Transverse colon (tissue), 4 donors: ENCODE results near the gene RIMBP2. TPM values are rescaled to one million over a fixed set of nuclear protein-coding genes. Genes with fewer than 3 reads are reported as not detected.

Experiments used
- DNase-seq: peaks from one replicate; pipeline ENCODE4 v3.0.0-alpha.2; 2019
- H3K27ac ChIP-seq, 4 donors: fragments of 200-600 bp; sonication (generic); 2 replicates each; pipeline ENCODE4 v1.5.1; 2016 to 2018; ENCODE audit warnings: inconsistent platforms in 4 of 4
- H3K27me3 ChIP-seq: fragments of 200-600 bp; sonication (generic); 2 replicates; pipeline ENCODE4 v1.5.1; 2017; ENCODE audit warnings: inconsistent platforms
- H3K36me3 ChIP-seq, 4 donors: fragments of 200-600 bp; sonication (generic); 2 replicates each; pipeline ENCODE4 v1.5.1; 2017 to 2019; ENCODE audit warnings: inconsistent platforms in 4 of 4
- H3K4me1 ChIP-seq, 4 donors: fragments of 200-600 bp; sonication (generic); 2 replicates each; pipeline ENCODE4 v1.5.1; 2017 to 2020; ENCODE audit warnings: inconsistent platforms in 4 of 4
- H3K4me3 ChIP-seq, 4 donors: fragments of 200-600 bp; sonication (generic); 1 replicate in 1 of 4; 2 replicates in 3 of 4; pipeline versions ENCODE4 v1.5.1 to v1.6.1; 2017 to 2019; ENCODE audit warnings: inconsistent platforms in 4 of 4
- H3K9me3 ChIP-seq, 2 donors: fragments of 200-600 bp; sonication (generic); 2 replicates each; pipeline ENCODE4 v1.5.1; 2017 to 2019; ENCODE audit warnings: inconsistent platforms in 2 of 2
- EP300 ChIP-seq: sonication (generic); formaldehyde crosslinking; IDR thresholded peaks from one replicate; pipeline ENCODE4 v1.6.1; 2017; ENCODE audit warnings: antibody characterized with exemption, low read depth
- POLR2A ChIP-seq: fragments of 450-650 bp; IDR thresholded peaks from one replicate; pipeline ENCODE4 v1.6.1; 2016; ENCODE audit warnings: antibody characterized with exemption, mild to moderate bottlenecking, moderate library complexity
- POLR2AphosphoS5 ChIP-seq, 3 donors: sonication (generic); formaldehyde crosslinking; IDR thresholded peaks; one replicate each; pipeline ENCODE4 v1.6.1; 2016; ENCODE audit warnings: antibody characterized with exemption in 3 of 3
- whole genome bisulfite sequencing, 2 donors: methylation state at CpG; one replicate each; pipeline ENCODE4 v1.1.5; 2018; ENCODE audit warnings: low coverage in 1 of 2; 5-methylcytosine and 5-hydroxymethylcytosine counted together
- in situ Hi-C, 4 donors: fragments of 200-750 bp; cut with MboI; loops; one replicate each; pipeline versions ENCODE4 v1.15.0 to v1.15.1; 2017; ENCODE audit warnings: low sequenced_read_pairs in 3 of 4, low pct_ligation_motif_present in 1 of 4, low pct_unique_long_range_greater_than_20kb in 1 of 4
- intact Hi-C: fragments of 100-400 bp; cut with DNase I; formaldehyde crosslinking; loops from one replicate; pipeline ENCODE4 v1.15.1; 2023; ENCODE audit warnings: low total_unique reads
- total RNA-seq, 4 donors: library from RNA; depleted of rRNA; stranded (reverse); fragments of >200 nt; gene quantifications; one replicate each; pipeline ENCODE4 v1.1.0, GENCODE V29; 2016
- TF ChIP-seq, protein P1 (sequence below), 5 experiments: fragments of 200-600 bp in 3 of 5; fragments of 450-650 bp in 2 of 5; sonication (generic) in 3 of 5; IDR thresholded peaks; 1 replicate in 2 of 5; 2 replicates in 3 of 5; pipeline ENCODE4 v1.5.1; 2016 to 2017; ENCODE audit warnings: antibody characterized with exemption in 5 of 5, inconsistent platforms in 3 of 5, mild to moderate bottlenecking in 2 of 5, moderate library complexity in 1 of 5

The RIMBP2 gene
- total RNA-seq, 4 donors from 2014 or later = 2.9 to 17.3 (median 4.3) TPM

DNA sequence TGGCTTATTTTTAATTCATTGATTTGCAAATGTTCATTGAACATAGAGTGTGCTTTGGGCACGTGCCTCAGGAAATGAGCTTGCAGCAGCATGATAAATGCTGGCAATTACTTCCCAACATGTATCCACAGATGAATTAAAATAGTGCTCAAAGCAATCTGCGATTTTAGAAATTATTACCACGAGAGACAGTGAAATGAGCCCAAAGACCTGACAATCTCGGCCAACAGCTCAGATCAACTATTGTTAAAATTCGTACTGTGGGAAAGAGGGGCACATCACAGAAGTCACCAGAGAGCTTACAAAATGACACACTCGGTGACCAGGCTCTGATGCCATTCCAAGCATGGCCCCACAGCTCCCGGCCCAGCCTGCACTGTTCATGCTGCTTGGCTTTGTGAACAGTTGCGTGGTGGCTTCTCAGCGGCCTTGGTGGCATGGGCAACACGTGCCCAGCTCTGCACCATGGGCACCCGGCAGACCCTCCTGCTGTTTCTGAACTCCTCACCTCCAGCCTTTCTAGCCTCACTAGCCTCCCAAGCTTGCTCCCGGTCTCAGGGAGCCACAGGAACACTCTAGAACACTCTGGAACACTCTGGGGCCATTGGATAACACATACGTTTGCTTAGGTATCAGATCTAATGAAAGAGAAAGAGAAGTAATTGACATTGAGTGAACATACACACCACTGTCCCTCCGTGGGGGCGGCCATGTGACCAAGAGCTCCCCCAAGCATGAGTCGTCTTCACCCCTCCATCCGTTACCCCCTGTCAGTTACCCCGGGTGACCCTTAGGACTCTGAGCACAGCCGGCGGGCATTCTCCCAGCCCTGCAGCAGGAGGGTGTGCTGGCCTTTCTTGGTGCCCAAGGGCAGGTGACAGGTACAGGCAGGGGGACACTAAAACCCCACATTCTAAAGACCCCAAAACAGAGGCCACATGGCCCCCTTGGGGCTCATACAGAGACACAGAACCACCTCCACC lies 28.0 kb downstream of the RIMBP2 start:
- Histone ChIP-seq H3K27me3 (peaks cover 6% of the 10 kb centered on the region), H3K9me3 (no peaks in the 10 kb centered on the region), H3K36me3 (no peaks in the 10 kb centered on the region), H3K4me1 (no peaks in the 10 kb centered on the region), H3K4me3 (no peak overlapping the region), H3K27ac (no peak overlapping the region)
- intact Hi-C loops (no loop called here), in situ Hi-C loops (no loop called here)
- TF ChIP-seq POLR2A (no peak), POLR2AphosphoS5 (IDR thresholded peaks at IDR 0.05) (no peak), EP300 (no peak)
- TF ChIP-seq, protein P1, sequence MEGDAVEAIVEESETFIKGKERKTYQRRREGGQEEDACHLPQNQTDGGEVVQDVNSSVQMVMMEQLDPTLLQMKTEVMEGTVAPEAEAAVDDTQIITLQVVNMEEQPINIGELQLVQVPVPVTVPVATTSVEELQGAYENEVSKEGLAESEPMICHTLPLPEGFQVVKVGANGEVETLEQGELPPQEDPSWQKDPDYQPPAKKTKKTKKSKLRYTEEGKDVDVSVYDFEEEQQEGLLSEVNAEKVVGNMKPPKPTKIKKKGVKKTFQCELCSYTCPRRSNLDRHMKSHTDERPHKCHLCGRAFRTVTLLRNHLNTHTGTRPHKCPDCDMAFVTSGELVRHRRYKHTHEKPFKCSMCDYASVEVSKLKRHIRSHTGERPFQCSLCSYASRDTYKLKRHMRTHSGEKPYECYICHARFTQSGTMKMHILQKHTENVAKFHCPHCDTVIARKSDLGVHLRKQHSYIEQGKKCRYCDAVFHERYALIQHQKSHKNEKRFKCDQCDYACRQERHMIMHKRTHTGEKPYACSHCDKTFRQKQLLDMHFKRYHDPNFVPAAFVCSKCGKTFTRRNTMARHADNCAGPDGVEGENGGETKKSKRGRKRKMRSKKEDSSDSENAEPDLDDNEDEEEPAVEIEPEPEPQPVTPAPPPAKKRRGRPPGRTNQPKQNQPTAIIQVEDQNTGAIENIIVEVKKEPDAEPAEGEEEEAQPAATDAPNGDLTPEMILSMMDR (IDR thresholded peaks at IDR 0.05) = no peak
- WGBS, 2 donors = 73 to 84% methylated on average over 3 to 20 of the region's 20 CpGs
- no peak for DNase-seq

DNA sequence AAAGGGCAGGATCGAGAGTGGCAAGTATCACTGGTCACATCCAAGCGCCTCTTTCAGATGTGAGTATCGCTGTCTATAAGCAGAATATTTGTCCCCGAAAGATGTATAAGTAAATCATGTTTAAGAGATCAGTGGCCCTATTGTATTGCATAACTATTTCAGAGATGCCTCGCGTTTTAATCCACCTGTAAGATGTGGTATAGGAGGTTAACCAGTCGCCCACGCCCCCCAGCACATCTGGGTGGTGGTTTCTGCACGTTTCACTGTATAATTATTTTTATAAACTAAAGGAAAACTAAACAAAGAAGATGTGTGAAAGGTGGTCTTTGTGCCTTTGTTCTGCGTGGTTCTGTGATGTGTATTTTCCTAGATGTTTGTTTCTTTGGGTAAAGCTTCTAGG lies 28.9 kb downstream of the RIMBP2 start:
- in situ Hi-C loops = no loop called here

DNA sequence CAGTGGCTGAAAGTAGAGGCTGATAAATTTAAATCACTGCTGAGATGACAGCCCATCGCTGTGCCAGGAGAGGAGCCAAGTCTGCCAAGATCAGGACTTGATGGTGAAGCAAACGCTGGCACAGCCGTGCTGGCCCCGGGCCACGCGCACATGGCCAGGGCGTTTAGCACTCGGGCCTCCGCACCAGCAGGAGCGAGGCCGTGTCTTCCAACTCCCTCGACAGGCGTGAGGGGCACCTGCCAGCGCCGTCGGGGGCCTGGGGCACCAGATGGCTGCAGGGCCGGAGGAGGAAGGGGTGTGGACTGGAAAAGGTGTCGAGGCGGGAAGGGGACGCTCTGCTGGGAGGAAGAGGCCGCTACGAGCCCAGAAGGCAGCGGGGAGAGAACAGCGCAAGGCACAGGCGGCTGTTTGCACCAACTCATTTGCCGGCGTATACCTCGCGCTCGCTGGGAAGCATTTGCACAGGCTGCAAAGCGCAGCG lies 29.5 kb downstream of the RIMBP2 start:
- no peaks in the 10 kb centered on the region for H3K9me3 ChIP-seq
- no peak for DNase-seq
- intact Hi-C loops (no loop called here), in situ Hi-C loops (no loop called here)
- whole genome bisulfite sequencing, 2 donors = 74 to 79% methylated on average over 4 to 32 of the region's 32 CpGs
- no peak overlapping the region for H3K4me3 ChIP-seq
- H3K36me3 ChIP-seq = no peaks in the 10 kb centered on the region
- no peaks in the 10 kb centered on the region for H3K4me1 ChIP-seq
- H3K27me3 ChIP-seq = peaks cover 6% of the 10 kb centered on the region
- H3K27ac ChIP-seq = no peak overlapping the region
- TF ChIP-seq, protein P1 (IDR thresholded peaks at IDR 0.05) = no peak
- TF ChIP-seq EP300 (no peak), POLR2AphosphoS5 (IDR thresholded peaks at IDR 0.05) (no peak), POLR2A (no peak)

More for the DNA sequence above, 28.9 kb downstream of the RIMBP2 start:
- H3K4me3 ChIP-seq = no peak overlapping the region
- TF ChIP-seq POLR2AphosphoS5 (IDR thresholded peaks at IDR 0.05) (no peak), EP300 (no peak), POLR2A (no peak)
- TF ChIP-seq, protein P1 (IDR thresholded peaks at IDR 0.05) = no peak
- intact Hi-C loops = no loop called here
- H3K4me1 ChIP-seq = no peaks in the 10 kb centered on the region
- peaks cover 6% of the 10 kb centered on the region for H3K27me3 ChIP-seq
- WGBS, 2 donors = 75% methylated on average over 9 to 10 of the region's 10 CpGs
- H3K27ac ChIP-seq = no peak overlapping the region
- H3K9me3 ChIP-seq = no peaks in the 10 kb centered on the region
- no peaks in the 10 kb centered on the region for H3K36me3 ChIP-seq
- no peak for DNase-seq

DNA sequence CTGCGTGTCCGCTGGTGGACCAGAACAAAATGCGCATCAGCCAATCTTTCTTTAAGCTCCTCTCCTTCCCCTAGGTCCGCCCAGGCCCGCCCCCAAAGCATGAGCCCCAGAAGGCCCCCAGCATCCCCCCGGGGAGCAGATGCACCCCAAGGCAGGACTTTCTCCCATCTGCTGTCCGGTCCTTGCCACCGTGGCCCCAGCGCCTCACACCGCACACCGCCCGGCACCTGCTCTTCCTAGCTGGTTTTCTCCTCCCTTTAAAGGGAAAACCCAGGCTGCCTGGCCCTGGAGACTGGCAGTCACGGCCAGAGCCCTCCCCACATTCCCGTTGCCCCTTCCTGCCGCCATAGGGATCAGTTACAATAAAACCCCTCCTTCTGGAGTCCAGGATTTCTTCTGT lies 30.2 kb downstream of the RIMBP2 start:
- no peak overlapping the region for H3K27ac ChIP-seq
- no peaks in the 10 kb centered on the region for H3K4me1 ChIP-seq
- peaks cover 6% of the 10 kb centered on the region for H3K27me3 ChIP-seq
- H3K36me3 ChIP-seq = no peaks in the 10 kb centered on the region
- 47 to 76% methylated on average over 3 to 15 of the region's 15 CpGs for WGBS, 2 donors
- in situ Hi-C loops (no loop called here), intact Hi-C loops (no loop called here)
- TF ChIP-seq POLR2AphosphoS5 (IDR thresholded peaks at IDR 0.05) = no peak
- TF ChIP-seq, protein P1 (IDR thresholded peaks at IDR 0.05) = no peak
- TF ChIP-seq EP300 = no peak
- no peak for TF ChIP-seq POLR2A
- H3K4me3 ChIP-seq = no peak overlapping the region
- no peaks in the 10 kb centered on the region for H3K9me3 ChIP-seq
- DNase-seq = no peak
